A549 (cell line): ENCODE results near the gene C1QTNF2. TPM values are rescaled to one million over a fixed set of nuclear protein-coding genes. Genes with fewer than 3 reads are reported as not detected.

ENCODE experiments used
- ATAC-seq, 2 experiments: fragments of 200-7000 bp in 1 of 2; fragments of >200 bp in 1 of 2; cut with Nextera tagmentation in 1 of 2; cut with Tn5 transposase in 1 of 2; 3 replicates each; pipeline versions ENCODE4 v1.8.0 to v1.9.1; 2018 to 2020; ENCODE audit warnings: mild to moderate bottlenecking in 1 of 2, moderate library complexity in 1 of 2
- CTCF ChIA-PET: fragments of 300-600 bp; sonication (Branson Sonifier 250); formaldehyde crosslinking; extraction: SDS; loops from one replicate; lab custom pipeline; 2021; ENCODE audit warnings: antibody characterized with exemption, inconsistent platforms; lab: Yijun Ruan, JAX
- POLR2A ChIA-PET: fragments of 350-600 bp; formaldehyde crosslinking; extraction: SDS; loops from one replicate; lab custom pipeline; 2021; ENCODE audit warnings: antibody characterized with exemption, inconsistent platforms; lab: Yijun Ruan, JAX
- DNase-seq, 2 experiments: peaks; one replicate each; pipeline versions ENCODE4 v3.0.0 to v3.0.0-alpha.2; 2011 to 2016; ENCODE audit warnings: low read depth in 1 of 2, low spot score in 1 of 2
- FAIRE-seq: peaks from 2 replicates; lab custom pipeline; 2011; peaks lifted over from hg19 to GRCh38; lab: Jason Lieb, UNC
- H3K27ac ChIP-seq, 2 experiments: fragments of >200 bp; sonication (Bioruptor Twin); formaldehyde crosslinking; 3 replicates each; pipeline ENCODE4 v1.5.1; 2016 to 2017
- H3K4me1 ChIP-seq: fragments of >200 bp; sonication (Bioruptor Twin); formaldehyde crosslinking; 3 replicates; pipeline ENCODE4 v1.6.1; 2016
- H3K4me2 ChIP-seq: fragments of >200 bp; sonication (Bioruptor Twin); formaldehyde crosslinking; 3 replicates; pipeline ENCODE4 v1.6.1; 2016
- H3K4me3 ChIP-seq: fragments of >200 bp; sonication (Bioruptor Twin); formaldehyde crosslinking; 3 replicates; pipeline ENCODE4 v1.5.1; 2016
- H3K9me3 ChIP-seq: fragments of >200 bp; sonication (Bioruptor Twin); formaldehyde crosslinking; 3 replicates; pipeline ENCODE4 v1.6.1; 2016
- CBX8 ChIP-seq: fragments of 200-600 bp; sonication (generic); IDR thresholded peaks from 2 replicates; pipeline ENCODE4 v1.6.1; 2016
- EHMT2 ChIP-seq: fragments of 200-600 bp; sonication (generic); IDR thresholded peaks from 2 replicates; pipeline ENCODE4 v1.6.1; 2016; ENCODE audit warnings: antibody characterized with exemption, low read depth, mild to moderate bottlenecking, moderate library complexity
- HOXB5 ChIP-seq: fragments of 250-450 bp; sonication (Bioruptor Pico); IDR thresholded peaks from 2 replicates; pipeline ENCODE4 v1.5.0; 2020; ENCODE audit warnings: mild to moderate bottlenecking, moderate library complexity
- JUN ChIP-seq, 2 experiments: fragments of >200 bp; sonication (Bioruptor Twin); formaldehyde crosslinking; IDR thresholded peaks; 2 replicates in 1 of 2; 3 replicates in 1 of 2; pipeline ENCODE4 v1.6.1; 2016 to 2017
- JUNB ChIP-seq: fragments of >200 bp; sonication (Bioruptor Twin); formaldehyde crosslinking; IDR thresholded peaks from 2 replicates; pipeline ENCODE4 v1.6.1; 2016
- MYC ChIP-seq: IDR thresholded peaks from 2 replicates; pipeline ENCODE4 v1.6.1; 2012; ENCODE audit warnings: mild to moderate bottlenecking, inconsistent platforms, low read length, improper control_type of control experiment, borderline replicate concordance
- NPAS2 ChIP-seq: fragments of 250-450 bp; sonication (Bioruptor Pico); IDR thresholded peaks from 2 replicates; pipeline ENCODE4 v1.8.0; 2022; ENCODE audit warnings: mild to moderate bottlenecking, moderate library complexity, borderline replicate concordance
- SMC3 ChIP-seq: fragments of >200 bp; sonication (Bioruptor Twin); formaldehyde crosslinking; IDR thresholded peaks from 3 replicates; pipeline ENCODE4 v1.6.1; 2018; ENCODE audit warnings: inconsistent platforms
- SREBF2 ChIP-seq: fragments of 450-650 bp; IDR thresholded peaks from 2 replicates; pipeline ENCODE4 v1.6.1; 2014; ENCODE audit warnings: mild to moderate bottlenecking, moderate library complexity
- ZC3H11A ChIP-seq: fragments of 450-650 bp; IDR thresholded peaks from 2 replicates; pipeline ENCODE4 v1.6.1; 2014; ENCODE audit warnings: antibody characterized with exemption, mild to moderate bottlenecking
- ZFP36 ChIP-seq: fragments of 450-650 bp; IDR thresholded peaks from 2 replicates; pipeline ENCODE4 v1.6.1; 2014; ENCODE audit warnings: borderline replicate concordance; ENCODE audit not compliant: partially characterized antibody
- WGBS: methylation state at CpG from one replicate; pipeline ENCODE4 v1.1.6; 2017; ENCODE audit errors: missing lambda C conversion rate; 5-methylcytosine and 5-hydroxymethylcytosine counted together
- polyA plus RNA-seq, 4 experiments: library from polyadenylated mRNA; depleted of rRNA in 3 of 4; stranded (reverse); fragments of >200 nt; fragmentation: RNase III in 1 of 4; extraction: RNeasy Plus Mini Kit Qiagen cat#74134 plus additional on column Dnase treatment in 1 of 4; gene quantifications; 2 replicates in 3 of 4; 3 replicates in 1 of 4; pipeline ENCODE4 v1.2.3, GENCODE V29; 2011 to 2017
- small RNA-seq, 6 experiments: library from RNA; depleted of rRNA; stranded (forward); fragments of <200 nt; gene quantifications; one replicate each; pipeline ENCODE3, GENCODE V24; 2012
- TF ChIP-seq, protein P1 (sequence below): fragments of 150-350 bp; IDR thresholded peaks from 2 replicates; pipeline ENCODE4 v1.6.1; 2014; ENCODE audit warnings: low read depth, mild to moderate bottlenecking, low read length

Gene C1QTNF2
- polyA plus RNA-seq, 2 of the 4 experiments (the other 2 are of a cell fraction): 0.04 to 0.06 TPM

DNA sequence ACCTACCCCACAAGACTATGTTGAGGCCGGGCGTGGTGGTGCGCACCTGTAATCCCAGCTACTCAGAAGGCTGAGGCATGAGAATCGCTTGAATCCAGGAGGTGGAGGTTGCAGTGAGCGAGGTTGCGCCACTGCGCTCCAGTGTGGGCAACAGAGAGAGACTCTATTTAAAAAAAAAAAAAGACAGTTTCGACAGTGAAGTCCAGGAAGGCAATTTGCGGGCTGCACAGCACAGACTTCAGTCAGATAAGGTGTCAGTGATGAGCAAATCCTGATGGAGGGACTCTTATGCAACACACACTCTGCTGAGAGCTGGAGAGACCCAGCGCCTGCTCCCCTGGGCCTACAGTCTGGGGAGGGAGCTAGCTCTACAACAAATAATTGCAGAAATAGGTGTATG is 72.2 kb downstream of the C1QTNF2 start:
- H3K4me3 ChIP-seq: no peak overlapping the region
- TF ChIP-seq CBX8 (no peak), ZC3H11A (no peak), NPAS2 (no peak)
- H3K4me2 ChIP-seq: no peak overlapping the region
- ATAC-seq (no peak), DNase-seq (no peak), FAIRE-seq (no peak)
- ChIA-PET CTCF (interaction anchor here (0.6 to 3.2 kb wide), 2 partner anchors 27 to 47 kb away, joined by 4 to 11 read pairs; no protein-coding TSS in a partner anchor), POLR2A (no interaction called here)
- H3K4me1 ChIP-seq: no peaks in the 10 kb centered on the region
- WGBS: 97% methylated on average over 10 of the region's 10 CpGs
- no peak overlapping the region for H3K27ac ChIP-seq
- H3K9me3 ChIP-seq: no peaks in the 10 kb centered on the region

DNA sequence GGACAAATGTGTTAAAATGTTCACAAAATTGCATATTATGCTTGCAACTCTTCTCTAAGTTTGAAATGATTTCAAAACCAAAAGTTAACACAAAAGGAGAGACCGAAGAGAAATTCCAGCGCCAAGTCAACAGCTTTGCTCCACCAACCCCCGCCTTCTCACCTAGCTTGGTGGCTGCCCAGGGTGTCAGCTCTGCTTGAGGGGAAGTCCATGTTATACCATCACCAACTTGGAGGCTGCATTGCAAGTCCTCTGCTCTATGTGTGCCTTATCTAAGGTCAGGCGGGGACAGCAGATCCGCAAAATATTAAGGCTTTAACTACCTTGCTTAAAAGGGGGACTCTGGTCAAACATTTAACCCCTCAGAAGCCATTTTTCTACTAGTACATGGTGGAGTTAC is 72.7 kb downstream of the C1QTNF2 start:
- 94% methylated on average over 5 of the region's 5 CpGs for WGBS
- no peak for DNase-seq
- CTCF ChIA-PET: interaction anchor here (3.2 kb wide), 1 partner anchor 48 kb away, joined by 11 read pairs; no protein-coding TSS in a partner anchor
- no peak overlapping the region for H3K4me3 ChIP-seq
- no peak for ATAC-seq
- POLR2A ChIA-PET: no interaction called here
- H3K4me1 ChIP-seq: no peaks in the 10 kb centered on the region
- no peak for TF ChIP-seq JUN (IDR thresholded peaks at IDR 0.05)
- TF ChIP-seq, protein P1, sequence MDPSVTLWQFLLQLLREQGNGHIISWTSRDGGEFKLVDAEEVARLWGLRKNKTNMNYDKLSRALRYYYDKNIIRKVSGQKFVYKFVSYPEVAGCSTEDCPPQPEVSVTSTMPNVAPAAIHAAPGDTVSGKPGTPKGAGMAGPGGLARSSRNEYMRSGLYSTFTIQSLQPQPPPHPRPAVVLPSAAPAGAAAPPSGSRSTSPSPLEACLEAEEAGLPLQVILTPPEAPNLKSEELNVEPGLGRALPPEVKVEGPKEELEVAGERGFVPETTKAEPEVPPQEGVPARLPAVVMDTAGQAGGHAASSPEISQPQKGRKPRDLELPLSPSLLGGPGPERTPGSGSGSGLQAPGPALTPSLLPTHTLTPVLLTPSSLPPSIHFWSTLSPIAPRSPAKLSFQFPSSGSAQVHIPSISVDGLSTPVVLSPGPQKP: no peak
- TF ChIP-seq ZFP36: no peak
- no peak for TF ChIP-seq SMC3
- no peak for TF ChIP-seq HOXB5 (CRISPR knock-in tag)
- no peak for TF ChIP-seq EHMT2
- TF ChIP-seq SREBF2: no peak
- TF ChIP-seq JUNB: no peak
- no peak for TF ChIP-seq MYC
- TF ChIP-seq CBX8: no peak
- no peak overlapping the region for H3K27ac ChIP-seq
- no peak for FAIRE-seq
- no peak overlapping the region for H3K4me2 ChIP-seq
- H3K9me3 ChIP-seq: no peaks in the 10 kb centered on the region

Small RNA genes lying within 50 kb of the gene (small RNA-seq; reads per million reads assigned to genes)
- 0 reads per million in 6 experiments for gene AC112191.3

Other genes with a start within 250 kb of the C1QTNF2 start
- 0.62 and 0.93 TPM in 2 replicates for gene FABP6, start 141.1 kb downstream of the C1QTNF2 start, polyA plus RNA-seq (2011; rRNA removed)
- gene FABP6, start 141.1 kb downstream of the C1QTNF2 start, polyA plus RNA-seq (2017; fragmentation: RNase III; extraction: RNeasy Plus Mini Kit Qiagen cat#74134 plus additional on column Dnase treatment): 0.63 to 0.99 TPM (median 0.75 TPM) in 3 replicates
- 16.2 and 16.8 TPM in 2 replicates for gene CCNJL, start 58.1 kb downstream of the C1QTNF2 start, polyA plus RNA-seq (2011; rRNA removed)
- 6.6 to 8.4 TPM (median 7.4 TPM) in 3 replicates for gene CCNJL, start 58.1 kb downstream of the C1QTNF2 start, polyA plus RNA-seq (2017; fragmentation: RNase III; extraction: RNeasy Plus Mini Kit Qiagen cat#74134 plus additional on column Dnase treatment)
- 4.3 TPM in 2 replicates for gene FAM200C, start 29.4 kb upstream of the C1QTNF2 start, polyA plus RNA-seq (2011; rRNA removed)
- 2.5 to 2.7 TPM (median 2.6 TPM) in 3 replicates for gene FAM200C, start 29.4 kb upstream of the C1QTNF2 start, polyA plus RNA-seq (2017; fragmentation: RNase III; extraction: RNeasy Plus Mini Kit Qiagen cat#74134 plus additional on column Dnase treatment)
- gene SLU7, start 48.5 kb upstream of the C1QTNF2 start, polyA plus RNA-seq (2011; rRNA removed): 49.0 and 67.0 TPM in 2 replicates
- gene SLU7, start 48.5 kb upstream of the C1QTNF2 start, polyA plus RNA-seq (2017; fragmentation: RNase III; extraction: RNeasy Plus Mini Kit Qiagen cat#74134 plus additional on column Dnase treatment): 68.9 to 80.0 TPM (median 75.5 TPM) in 3 replicates
- 180 and 227 TPM in 2 replicates for gene PTTG1, start 51.2 kb upstream of the C1QTNF2 start, polyA plus RNA-seq (2011; rRNA removed)
- 195 to 226 TPM (median 222 TPM) in 3 replicates for gene PTTG1, start 51.2 kb upstream of the C1QTNF2 start, polyA plus RNA-seq (2017; fragmentation: RNase III; extraction: RNeasy Plus Mini Kit Qiagen cat#74134 plus additional on column Dnase treatment)